Spleen (tissue), 11 donors: Measurements from ENCODE around the gene SPATS2L. TPM values are rescaled to one million over a fixed set of nuclear protein-coding genes. Genes with fewer than 3 reads are reported as not detected.

Experiments used
- DNase-seq: peaks from one replicate; pipeline ENCODE4 v3.0.0-alpha.2; 2020
- H3K27ac ChIP-seq, 8 donors: fragments of 200-600 bp; sonication (generic) in 7 of 8; 1 replicate in 4 of 8; 2 replicates in 4 of 8; pipeline versions ENCODE4 v1.5.0 to v1.8.0; 2016 to 2021; ENCODE audit warnings: inconsistent platforms in 4 of 8, mild to moderate bottlenecking in 4 of 8, moderate library complexity in 1 of 8
- H3K27me3 ChIP-seq, 7 donors: fragments of 200-600 bp; sonication (generic) in 6 of 7; replicated peaks in 1 of 7; 1 replicate in 4 of 7; 2 replicates in 3 of 7; pipeline versions ENCODE4 v1.5.0 to v1.8.0; 2016 to 2021; ENCODE audit warnings: inconsistent platforms in 3 of 7, mild to moderate bottlenecking in 1 of 7
- H3K36me3 ChIP-seq, 6 donors: fragments of 200-600 bp; sonication (generic) in 5 of 6; 1 replicate in 4 of 6; 2 replicates in 2 of 6; pipeline versions ENCODE4 v1.5.0 to v1.8.0; 2016 to 2021; ENCODE audit warnings: inconsistent platforms in 2 of 6
- H3K4me1 ChIP-seq, 6 donors: fragments of 200-600 bp; sonication (generic) in 5 of 6; 1 replicate in 3 of 6; 2 replicates in 3 of 6; pipeline versions ENCODE4 v1.5.0 to v1.8.0; 2016 to 2021; ENCODE audit warnings: inconsistent platforms in 3 of 6
- H3K4me3 ChIP-seq, 8 donors: fragments of 200-600 bp; sonication (generic) in 7 of 8; 1 replicate in 4 of 8; 2 replicates in 4 of 8; pipeline versions ENCODE4 v1.5.0 to v1.8.0; 2016 to 2021; ENCODE audit warnings: inconsistent platforms in 4 of 8, mild to moderate bottlenecking in 4 of 8, moderate library complexity in 2 of 8
- H3K9me3 ChIP-seq, 8 donors: fragments of 200-600 bp; sonication (generic) in 7 of 8; 1 replicate in 4 of 8; 2 replicates in 4 of 8; pipeline versions ENCODE4 v1.5.0 to v1.8.0; 2016 to 2021; ENCODE audit warnings: inconsistent platforms in 4 of 8
- CTCF ChIP-seq, 11 experiments: fragments of 200-600 bp in 7 of 11; fragments of 450-650 bp in 4 of 11; sonication (generic) in 4 of 11; IDR thresholded peaks in 8 of 11; conservative IDR thresholded peaks in 3 of 11; 1 replicate in 7 of 11; 2 replicates in 4 of 11; pipeline versions ENCODE4 v1.4.0 to v1.8.0; 2016 to 2021; ENCODE audit warnings: antibody characterized with exemption in 11 of 11, inconsistent platforms in 4 of 11, mild to moderate bottlenecking in 1 of 11
- POLR2A ChIP-seq, 3 donors: fragments of 450-650 bp; IDR thresholded peaks; one replicate each; pipeline ENCODE4 v1.5.1; 2017; ENCODE audit warnings: antibody characterized with exemption in 3 of 3, mild to moderate bottlenecking in 1 of 3
- POLR2AphosphoS5 ChIP-seq, 3 donors: sonication (generic); formaldehyde crosslinking; IDR thresholded peaks; one replicate each; pipeline ENCODE4 v1.5.1; 2017; ENCODE audit warnings: antibody characterized with exemption in 3 of 3
- WGBS, 5 donors: extraction: QIAGEN DNeasy Blood & Tissue Kit in 3 of 5; methylation state at CpG; one replicate each; pipeline versions ENCODE4 v1.1.5 to v1.1.7; 2013 to 2018; 5-methylcytosine and 5-hydroxymethylcytosine counted together
- intact Hi-C: fragments of 100-400 bp; cut with DNase I; formaldehyde crosslinking; loops from one replicate; pipeline ENCODE4 v1.15.0; 2023; ENCODE audit warnings: low total_unique reads
- polyA plus RNA-seq, 3 donors: library from polyadenylated mRNA; stranded (reverse); fragments of 200-250 nt; gene quantifications; one replicate each; pipeline ENCODE4 v1.2.1, GENCODE V29; 2013
- total RNA-seq, 7 donors: library from RNA; depleted of rRNA in 3 of 7; stranded (reverse); fragments of >200 nt in 3 of 7; fragmentation: NEBNext Ultra II Directional in 4 of 7; extraction: Animal tissue kit (Norgen Biotek cat#: 25700) in 4 of 7; gene quantifications; one replicate each; pipeline versions ENCODE4 v1.1.0 to v1.2.1, GENCODE V29; 2016 to 2021
- donor health status: healthy with polysubstance abuse.
- donor health status: DM: no; HTN: no; CAD: no; lungs with moderate emphysema.
- donor health status: DM: no; HTN: no; CAD: no.
- donor health status: Bipolar disorder and iron deficiency.
- donor health status: healthy.
- donor health status: DM: no; HTN: no; CAD: no.
- donor health status: DM: yes; HTN: yes; CAD: no.

Gene SPATS2L
- total and polyA plus RNA-seq, 10 donors = 9.5 to 84.7 (median 57.2) TPM

DNA sequence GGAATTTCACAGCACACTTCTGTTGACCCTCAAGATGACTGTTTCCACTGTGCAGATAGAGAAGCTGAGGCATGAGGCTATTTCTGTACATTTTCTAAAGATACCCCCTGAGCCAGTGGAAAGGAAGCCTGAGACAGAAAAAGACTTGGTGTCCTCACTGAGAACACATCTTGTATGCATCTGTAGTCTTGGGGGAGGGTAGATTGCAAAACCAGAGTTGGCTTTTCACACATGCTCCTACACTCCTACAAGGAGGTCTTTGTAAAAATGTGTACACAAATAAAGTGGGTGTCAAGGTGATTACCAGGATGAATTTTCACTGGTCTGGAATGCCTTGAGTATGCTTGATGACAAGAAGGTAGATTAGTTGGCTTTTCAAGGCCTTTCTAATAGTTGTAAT lies 105.3 kb downstream of the SPATS2L start:
- Histone ChIP-seq H3K36me3 (peaks cover 0 to 11% (median 0%) of the 10 kb centered on the region in 6 donors), H3K4me3 (no peak overlapping the region), H3K4me1 (peaks cover 0 to 18% (median 3%) of the 10 kb centered on the region in 6 donors), H3K27ac (no peak overlapping the region), H3K27me3 (no peaks in the 10 kb centered on the region), H3K9me3 (no peaks in the 10 kb centered on the region)
- TF ChIP-seq POLR2A (IDR thresholded peaks at IDR 0.05) (no peak), CTCF (IDR thresholded peaks at IDR 0.05 in 8 of 11, conservative IDR thresholded peaks at IDR 0.05 in 3 of 11) (no peak), POLR2AphosphoS5 (IDR thresholded peaks at IDR 0.05) (no peak)
- no peak for DNase-seq
- intact Hi-C loops = no loop called here

DNA sequence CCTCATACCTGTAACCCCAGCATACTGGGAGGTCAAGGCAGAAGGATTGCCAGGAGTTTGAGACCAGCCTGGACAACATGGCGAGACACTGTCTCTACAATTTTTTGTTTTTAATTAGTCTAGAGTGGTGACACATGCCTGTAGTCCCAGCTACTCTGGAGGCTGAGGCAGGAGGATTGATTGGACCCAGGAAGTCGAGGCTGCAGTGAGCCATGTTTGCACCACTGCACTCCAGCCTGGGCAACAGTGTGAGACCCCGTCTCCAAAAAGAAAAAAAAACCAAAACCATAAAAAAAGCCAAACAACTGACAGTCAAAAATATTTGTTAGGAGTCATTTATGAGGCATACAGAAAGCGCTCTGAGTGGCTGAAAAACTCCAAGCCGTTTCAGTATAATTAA lies 107.9 kb downstream of the SPATS2L start:
- H3K9me3 ChIP-seq = no peaks in the 10 kb centered on the region
- H3K27ac ChIP-seq = no peak overlapping the region
- H3K4me3 ChIP-seq = no peak overlapping the region
- intact Hi-C loops = no loop called here
- no peak for DNase-seq
- H3K4me1 ChIP-seq = no peaks in the 10 kb centered on the region
- WGBS, 5 donors = 88 to 96% (median 94%) methylated on average over 5 of the region's 5 CpGs
- no peaks in the 10 kb centered on the region for H3K27me3 ChIP-seq
- H3K36me3 ChIP-seq = peaks cover 0 to 26% (median 0%) of the 10 kb centered on the region in 6 donors
- no peak for TF ChIP-seq POLR2AphosphoS5 (IDR thresholded peaks at IDR 0.05)
- no peak for TF ChIP-seq POLR2A (IDR thresholded peaks at IDR 0.05)
- no peak for TF ChIP-seq CTCF (IDR thresholded peaks at IDR 0.05 in 8 of 11, conservative IDR thresholded peaks at IDR 0.05 in 3 of 11)

GRCh38 chr2:200415455-200415854 lies 109.0 kb downstream of the SPATS2L start:
- no peaks in the 10 kb centered on the region for H3K4me1 ChIP-seq
- intact Hi-C loops = no loop called here
- no peak overlapping the region for H3K4me3 ChIP-seq
- H3K27ac ChIP-seq = no peak overlapping the region
- H3K9me3 ChIP-seq = no peaks in the 10 kb centered on the region
- 94 to 99% (median 97%) methylated on average over 2 of the region's 2 CpGs for WGBS, 5 donors
- H3K36me3 ChIP-seq = peaks cover 0 to 37% (median 0%) of the 10 kb centered on the region in 6 donors
- TF ChIP-seq CTCF (IDR thresholded peaks at IDR 0.05 in 8 of 11, conservative IDR thresholded peaks at IDR 0.05 in 3 of 11) = no peak
- no peak for TF ChIP-seq POLR2A (IDR thresholded peaks at IDR 0.05)
- TF ChIP-seq POLR2AphosphoS5 (IDR thresholded peaks at IDR 0.05) = no peak
- no peak for DNase-seq
- no peaks in the 10 kb centered on the region for H3K27me3 ChIP-seq

- no peaks in the 10 kb centered on the region for H3K27me3 ChIP-seq
- no peaks in the 10 kb centered on the region for H3K9me3 ChIP-seq
- peaks cover 0 to 52% (median 0%) of the 10 kb centered on the region in 6 donors for H3K36me3 ChIP-seq
- intact Hi-C loops = no loop called here
- 92 to 97% (median 96%) methylated on average over 8 of the region's 8 CpGs for WGBS, 5 donors
- no peak for TF ChIP-seq CTCF (IDR thresholded peaks at IDR 0.05 in 8 of 11, conservative IDR thresholded peaks at IDR 0.05 in 3 of 11)
- no peak for TF ChIP-seq POLR2A (IDR thresholded peaks at IDR 0.05)
- TF ChIP-seq POLR2AphosphoS5 (IDR thresholded peaks at IDR 0.05) = no peak
- no peak overlapping the region for H3K27ac ChIP-seq
- no peak overlapping the region for H3K4me3 ChIP-seq
- DNase-seq = no peak
- H3K4me1 ChIP-seq = no peaks in the 10 kb centered on the region
These were observed 110.4 kb downstream of the SPATS2L start for GRCh38 chr2:200416878-200417277.
